ENCODE data around the gene PALLD.

PALLD gene

DNA sequence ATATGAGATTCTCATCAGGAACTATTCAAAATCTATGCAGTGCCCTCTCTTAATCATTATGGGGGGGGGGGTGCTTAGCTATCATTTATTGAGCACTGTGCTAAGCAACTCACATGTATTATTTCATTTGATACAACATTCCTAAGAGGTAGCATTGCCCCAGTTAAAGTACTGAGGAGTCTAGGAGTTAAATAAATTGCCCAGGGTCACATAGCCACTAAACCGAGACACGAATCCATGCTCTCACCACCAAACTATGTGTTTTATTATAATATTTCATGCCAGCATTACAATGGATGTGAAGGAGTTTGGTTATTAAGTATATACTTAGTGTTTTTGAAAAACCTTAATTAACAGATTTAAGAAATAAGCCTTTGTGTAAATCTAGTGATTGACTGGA, 381.8 kb downstream of the PALLD start:
- DNase-seq (ENCODE audit: low spot score) = no peak

DNA sequence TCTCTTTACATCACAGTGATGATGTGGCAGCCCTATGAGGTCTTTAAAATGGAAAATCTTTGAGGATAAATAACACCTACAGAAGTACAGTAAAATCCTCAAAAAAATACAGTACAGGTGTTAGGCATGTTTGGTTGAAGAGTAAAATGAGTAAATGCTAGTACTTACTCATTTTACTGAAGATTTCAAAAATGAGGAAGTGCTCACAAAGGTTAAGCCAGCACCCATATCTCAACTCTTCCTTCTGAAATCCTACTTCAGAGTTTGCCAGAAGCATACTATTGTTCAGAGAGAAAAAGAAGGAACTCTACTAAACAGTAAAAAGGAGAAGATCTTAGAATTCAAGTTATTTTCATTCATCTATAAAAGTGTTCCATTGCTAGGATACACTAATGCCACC, 382.3 kb downstream of the PALLD start:
- no peak for DNase-seq (ENCODE audit: low spot score)

DNA sequence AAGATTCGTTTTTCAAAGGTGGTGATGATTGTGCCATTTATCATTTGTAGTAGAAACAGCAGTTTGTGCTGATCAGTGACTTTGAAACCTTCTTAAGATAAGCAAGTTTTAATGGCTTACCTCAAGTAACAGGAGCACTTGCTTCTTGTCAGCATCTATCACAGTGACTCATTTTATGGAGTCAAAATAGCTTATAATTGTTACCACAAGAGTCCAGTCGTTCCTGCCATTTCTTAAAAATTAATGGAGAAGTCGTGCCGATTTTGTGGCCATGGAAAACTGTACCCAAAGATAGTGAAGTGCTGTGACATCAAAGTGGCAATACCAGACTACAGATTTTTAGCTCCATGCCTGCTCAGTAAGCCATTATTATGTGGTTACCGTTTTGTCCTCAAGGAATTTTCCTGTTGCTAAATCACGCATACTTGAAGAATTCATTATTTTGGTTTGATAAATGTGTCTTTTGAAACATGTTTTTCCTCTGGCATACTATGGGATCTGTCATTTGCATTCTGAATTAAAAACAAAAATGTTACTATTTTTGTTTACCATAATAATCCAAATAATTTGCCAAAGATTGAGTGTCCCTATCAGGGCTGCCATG, 383.3 kb downstream of the PALLD start:
- DNase-seq (ENCODE audit: low spot score) = no peak

DNA sequence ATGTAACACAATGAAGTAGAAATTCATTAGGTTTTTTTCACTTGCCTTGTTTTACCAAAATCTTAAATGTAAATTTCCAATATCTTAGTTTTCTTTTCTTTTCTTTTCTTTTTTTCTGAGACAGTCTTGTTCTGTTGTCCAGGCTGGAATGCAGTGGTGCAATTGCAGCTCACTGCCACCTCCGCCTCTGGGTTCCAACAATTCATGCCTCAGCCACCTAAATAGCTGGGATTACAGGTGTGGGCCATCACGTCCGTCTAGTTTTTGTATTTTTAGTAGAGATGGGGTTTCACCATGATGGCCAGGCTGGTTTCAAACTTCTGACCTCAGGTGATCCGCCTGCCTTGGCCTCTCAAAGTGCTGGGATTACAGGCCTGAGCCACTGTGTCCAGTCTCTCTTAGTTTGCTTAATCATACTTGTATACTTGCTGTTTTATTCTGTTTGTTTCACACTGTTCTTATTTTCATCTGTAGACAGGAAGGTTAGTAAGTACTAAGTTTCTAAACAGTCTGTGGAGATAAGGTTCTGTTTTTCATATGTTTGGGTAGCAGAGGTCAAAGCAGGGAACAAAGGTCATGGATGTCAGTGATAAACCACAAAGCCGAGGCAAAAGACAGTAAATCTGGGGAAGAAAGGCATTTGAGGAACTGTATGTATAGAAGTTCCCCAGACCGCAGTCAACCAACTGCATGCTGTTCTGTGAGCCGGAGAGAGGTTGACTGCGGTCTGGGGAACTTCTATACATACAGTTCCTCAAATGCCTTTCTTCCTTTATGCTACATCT, 384.2 kb downstream of the PALLD start:
- peak; percentile 21 for DNase-seq (ENCODE audit: low spot score)

DNA sequence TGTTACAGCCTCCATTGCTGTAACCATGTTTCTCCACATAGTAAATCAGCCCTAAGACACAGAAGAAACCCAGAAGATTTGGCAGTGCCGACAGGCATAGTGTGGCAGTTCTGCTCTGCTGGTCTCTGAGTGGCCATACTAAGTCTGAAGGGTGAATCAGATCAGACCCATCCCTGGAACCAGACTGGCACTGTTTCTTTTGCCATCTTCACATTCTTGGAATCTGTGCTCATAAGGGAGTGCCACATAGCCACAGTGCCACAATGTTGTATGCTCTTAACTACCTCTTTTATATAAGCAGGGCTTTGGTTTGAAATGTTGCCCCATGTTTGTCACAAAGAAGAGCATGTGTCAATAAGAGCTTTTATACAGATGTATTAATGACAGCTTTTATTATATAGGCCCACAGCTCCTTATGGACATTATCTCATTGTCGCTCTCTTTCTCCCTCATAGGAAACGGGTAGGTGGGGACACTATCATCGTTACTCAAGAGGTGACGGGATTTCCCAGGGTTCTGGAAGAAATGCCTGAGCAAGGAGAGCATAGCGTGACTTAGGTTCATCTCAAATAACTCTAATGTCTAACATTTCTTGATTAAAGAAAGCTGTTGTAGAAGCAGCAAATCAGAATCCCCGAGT, 385.0 kb downstream of the PALLD start:
- no peak for DNase-seq (ENCODE audit: low spot score)

DNA sequence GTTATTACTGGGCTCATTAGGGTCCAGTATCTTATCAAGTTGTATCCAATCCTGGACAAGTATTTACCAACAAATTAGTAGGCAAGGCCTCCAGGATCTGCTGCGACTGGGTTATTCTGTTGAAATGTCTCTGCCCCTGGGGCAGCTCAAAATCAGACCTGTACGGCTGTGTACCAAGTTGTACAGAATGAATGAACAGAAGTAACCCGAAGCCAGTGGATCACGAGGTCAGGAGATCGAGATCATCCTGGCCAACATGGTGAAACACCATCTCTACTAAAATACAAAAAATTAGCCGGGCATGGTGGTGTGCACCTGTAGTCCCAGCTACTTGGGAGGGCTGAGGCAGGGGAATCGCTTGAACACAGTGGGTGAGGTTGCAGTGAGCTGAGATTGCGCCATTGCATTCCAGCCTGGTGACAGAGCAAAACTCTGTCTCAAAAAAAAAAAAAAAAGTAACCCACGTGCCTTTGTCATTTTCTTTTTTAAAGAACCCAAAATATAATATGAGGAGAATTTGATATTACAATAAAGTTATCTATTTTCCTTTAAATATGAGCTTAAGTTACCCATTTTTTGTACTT, 385.9 kb downstream of the PALLD start:
- DNase-seq (ENCODE audit: low spot score) = no peak

DNA sequence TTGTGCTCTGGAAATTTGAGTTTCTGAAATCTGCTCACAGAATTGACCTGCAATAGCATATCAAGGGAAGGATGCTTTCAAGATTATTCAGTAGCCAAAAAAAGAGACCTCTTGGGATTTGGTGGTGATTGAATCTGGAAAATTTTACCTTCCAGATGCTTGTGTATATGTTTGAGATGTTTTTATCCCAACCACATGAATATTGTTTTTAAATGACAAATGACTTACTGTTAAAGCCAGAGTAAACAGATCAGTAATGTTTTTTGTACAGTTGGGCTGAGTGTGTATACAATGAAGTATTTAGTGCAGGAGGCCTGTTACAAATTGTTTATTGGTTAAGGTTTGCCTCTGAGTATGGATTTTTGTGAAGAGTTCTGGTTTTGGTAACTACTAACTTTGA, 386.7 kb downstream of the PALLD start:
- DNase-seq (ENCODE audit: low spot score) = no peak

DNA sequence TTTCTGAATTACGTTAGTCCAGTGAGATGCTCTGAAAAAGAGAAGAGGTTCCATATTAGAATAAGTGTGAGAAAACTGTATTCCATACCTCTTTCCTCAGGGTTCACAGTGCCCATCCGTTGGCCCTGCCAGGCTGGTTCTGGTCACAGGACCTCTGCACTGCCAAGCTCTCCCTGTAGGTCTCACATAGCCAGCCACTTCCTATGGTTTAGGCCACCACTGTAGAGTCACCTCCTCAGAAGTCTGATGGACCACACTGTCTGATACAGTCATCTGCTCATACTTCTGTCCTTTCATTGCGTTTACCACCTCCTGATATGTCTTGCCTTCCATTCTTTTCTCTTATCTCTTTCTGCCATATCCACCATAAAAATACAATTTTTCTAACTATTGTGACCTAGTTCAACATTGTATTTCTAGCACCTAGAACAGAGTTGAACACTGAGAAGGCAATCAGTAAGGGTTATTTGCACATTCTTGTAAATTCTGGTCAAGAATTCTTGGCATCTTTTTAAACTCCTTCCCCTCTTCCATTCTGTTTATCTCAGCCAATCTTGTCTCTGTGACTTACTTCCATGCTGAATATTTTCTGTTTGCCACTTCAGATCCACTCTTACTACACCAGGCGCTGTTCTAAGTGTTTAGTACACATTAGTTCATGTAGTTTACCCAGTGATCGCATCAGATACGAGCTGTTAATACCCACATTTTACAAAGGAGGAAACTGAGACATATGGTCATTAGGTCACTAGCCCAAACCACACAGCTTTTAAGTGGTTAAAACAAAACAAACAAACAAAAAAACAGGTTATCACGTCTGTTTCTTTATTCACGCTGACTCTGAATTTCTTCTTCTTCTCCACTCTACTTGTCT, 387.6 kb downstream of the PALLD start:
- no peak for DNase-seq (ENCODE audit: low spot score)

DNA sequence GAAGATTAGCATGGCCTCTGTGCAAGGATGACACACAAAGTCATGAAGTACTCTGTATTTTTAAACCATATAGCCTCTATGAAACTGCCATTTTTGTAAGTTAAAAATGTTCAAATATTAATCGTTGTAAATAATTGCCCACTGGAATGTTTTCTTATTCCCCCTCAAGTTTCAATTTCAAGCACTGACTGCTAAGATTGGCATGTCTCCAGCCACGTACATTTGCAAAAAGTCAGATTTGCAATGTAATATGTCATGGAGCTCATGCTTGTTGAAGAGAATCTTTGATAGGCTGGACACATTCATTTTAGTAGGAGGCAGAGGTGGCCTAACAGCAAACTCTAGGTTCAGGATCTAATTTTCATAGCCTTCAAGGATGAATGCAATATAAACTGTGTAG, 388.5 kb downstream of the PALLD start:
- DNase-seq (ENCODE audit: low spot score) = no peak

DNA sequence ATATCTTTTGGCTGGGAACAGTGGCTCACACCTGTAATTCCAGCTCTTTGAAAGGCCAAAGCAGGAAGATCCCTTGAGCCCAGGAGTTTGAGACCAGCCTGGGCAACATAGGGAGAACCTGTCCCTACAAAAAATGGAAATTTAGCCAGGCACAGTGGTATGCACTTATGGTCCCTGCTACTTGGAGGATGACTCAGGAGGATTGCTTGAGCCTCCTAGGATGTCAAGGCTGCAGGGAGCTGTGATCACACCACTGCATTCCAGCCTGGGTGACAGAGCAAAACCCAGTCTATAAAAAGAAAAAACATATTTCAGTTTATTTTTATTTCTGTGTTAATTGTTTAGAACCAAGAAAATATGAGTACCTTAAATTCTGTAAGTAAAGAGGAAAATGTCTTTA, 389.5 kb downstream of the PALLD start:
- DNase-seq (ENCODE audit: low spot score) = no peak

DNA sequence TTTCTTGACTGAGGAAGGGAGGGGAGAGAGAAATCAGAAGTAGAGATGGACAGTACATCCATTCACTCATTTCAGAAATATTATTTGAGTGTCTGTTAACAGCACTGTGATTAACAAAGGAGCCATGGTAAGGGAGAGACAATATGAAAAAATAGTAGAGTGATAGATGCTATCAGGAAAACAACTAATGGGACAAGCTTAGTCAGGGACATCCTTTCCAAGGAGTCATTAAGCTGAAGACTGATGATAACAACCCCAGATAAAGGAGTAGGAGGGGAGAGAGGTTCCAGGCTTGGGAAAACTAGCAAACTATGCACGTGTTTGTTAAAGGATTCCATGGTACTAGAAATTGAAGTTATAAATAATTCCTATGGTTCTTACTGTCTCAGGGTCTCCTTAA, 391.0 kb downstream of the PALLD start:
- DNase-seq (ENCODE audit: low spot score) = no peak

DNA sequence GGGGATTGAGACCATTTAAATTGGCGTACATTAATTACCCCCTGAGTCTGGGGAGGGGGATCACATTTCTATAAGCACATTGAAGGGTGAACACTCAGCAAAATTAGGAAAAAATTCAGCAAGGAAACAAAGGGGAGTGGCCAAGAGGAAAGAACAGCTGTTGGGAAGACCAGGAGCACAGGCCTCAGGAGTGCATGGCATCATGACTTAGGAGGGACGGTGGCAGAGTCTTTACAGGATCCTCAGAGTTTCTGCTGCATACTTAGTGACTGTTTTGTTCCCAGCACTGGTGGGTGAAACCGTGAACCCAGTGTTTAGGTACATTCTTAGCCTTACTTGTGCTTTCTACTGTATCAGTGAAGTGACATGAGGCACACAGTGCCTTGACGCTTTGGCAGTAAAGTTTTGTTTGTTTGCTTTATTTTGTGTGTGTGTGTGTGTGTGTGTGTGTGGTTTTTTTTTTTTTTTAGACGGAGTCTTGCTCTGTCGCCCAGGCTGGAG, 391.9 kb downstream of the PALLD start:
- no peak for DNase-seq (ENCODE audit: low spot score)

DNA sequence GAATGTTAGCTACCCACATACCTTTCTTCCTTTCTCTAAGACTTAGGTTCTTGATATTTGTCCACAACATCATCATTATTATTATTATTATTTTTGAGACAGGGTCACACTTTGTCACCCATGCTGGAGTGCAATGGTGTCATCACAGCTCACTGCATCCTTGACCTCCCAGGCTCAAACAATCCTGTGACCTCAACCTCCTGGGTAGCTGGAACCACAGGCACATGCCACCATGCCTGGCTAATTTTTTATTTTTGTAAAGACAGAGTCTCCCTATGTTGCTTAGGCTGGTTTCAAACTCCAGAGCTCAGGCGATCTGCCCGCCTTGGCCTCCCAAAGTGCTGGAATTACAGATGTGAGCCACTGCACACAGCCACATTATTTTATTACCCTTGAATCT, 394.2 kb downstream of the PALLD start:
- DNase-seq (ENCODE audit: low spot score) = no peak

DNA sequence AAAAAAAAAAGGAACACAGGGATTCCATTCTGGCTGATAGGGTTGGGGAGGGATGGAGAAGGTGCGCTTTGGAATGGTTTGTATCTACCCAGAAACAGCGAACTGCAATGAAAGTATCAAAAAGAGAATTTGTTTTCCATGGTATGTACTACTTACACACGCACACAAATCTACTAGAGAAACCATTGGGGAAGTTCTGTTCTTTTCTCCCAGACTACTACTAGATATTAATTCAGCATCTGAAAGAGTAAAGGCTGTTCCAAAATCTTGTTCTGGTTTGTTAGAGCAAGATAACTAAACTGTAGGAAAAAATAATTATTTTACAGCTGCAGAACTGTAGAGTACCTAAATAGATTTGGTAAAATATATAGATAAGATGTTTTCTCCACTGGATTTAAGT, 394.8 kb downstream of the PALLD start:
- DNase-seq (ENCODE audit: low spot score) = no peak

DNA sequence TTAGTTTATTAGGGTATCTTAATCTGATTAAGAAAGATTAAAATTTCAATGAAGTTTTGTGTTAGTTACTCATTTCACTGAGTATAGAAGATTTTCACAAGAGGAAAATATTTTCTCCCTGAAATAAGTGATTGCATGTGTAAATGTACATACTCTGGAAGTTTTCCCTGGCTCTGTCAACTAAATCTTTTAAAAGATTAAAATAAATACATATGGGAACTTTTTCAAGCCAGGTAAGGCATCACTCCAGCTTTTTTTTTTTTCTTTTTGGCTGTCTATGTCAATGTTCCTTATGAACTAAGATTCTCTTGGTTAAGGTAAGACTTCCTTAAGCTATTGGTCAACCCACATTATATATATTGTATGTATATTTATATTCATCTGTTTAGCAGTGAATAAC, 395.6 kb downstream of the PALLD start:
- no peak for DNase-seq (ENCODE audit: low spot score)

DNA sequence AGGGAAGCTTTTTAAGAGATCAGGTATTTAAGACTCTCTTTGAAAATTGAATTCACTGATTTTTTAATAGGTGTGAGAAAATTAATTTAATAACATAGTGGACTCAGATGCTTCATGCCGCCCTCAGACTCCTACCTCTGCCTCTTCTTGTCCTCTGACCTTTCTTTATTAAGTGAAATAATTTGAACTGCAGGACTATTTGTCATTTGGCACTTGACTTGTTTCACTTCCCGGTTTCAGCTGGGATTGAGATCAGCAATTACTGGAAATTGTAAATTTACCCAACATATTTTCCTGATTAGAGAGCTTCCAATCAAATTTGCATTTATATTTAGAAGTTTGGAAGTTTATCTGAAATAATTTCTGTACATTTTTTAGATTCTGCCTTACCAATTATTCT, 396.4 kb downstream of the PALLD start:
- no peak for DNase-seq (ENCODE audit: low spot score)

DNA sequence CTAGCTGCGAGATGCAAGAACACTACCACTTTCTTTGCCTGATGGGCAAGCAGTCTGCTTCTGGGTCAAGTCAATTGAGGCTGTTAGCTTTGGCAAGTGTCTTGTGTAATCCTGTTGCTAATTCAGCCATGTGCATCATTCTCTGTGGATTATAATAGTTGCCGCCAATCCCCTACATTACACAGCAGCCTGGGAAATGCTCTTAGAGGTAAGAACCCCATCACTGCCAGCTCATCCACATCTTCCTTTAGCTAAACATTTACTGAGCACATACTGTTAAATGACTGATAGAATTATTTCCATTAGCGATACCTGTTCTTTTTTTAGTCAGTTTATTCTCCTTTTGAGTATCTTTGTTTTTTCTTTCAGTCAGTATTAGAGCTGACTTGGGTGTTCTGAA, 397.0 kb downstream of the PALLD start:
- DNase-seq (ENCODE audit: low spot score) = no peak

DNA sequence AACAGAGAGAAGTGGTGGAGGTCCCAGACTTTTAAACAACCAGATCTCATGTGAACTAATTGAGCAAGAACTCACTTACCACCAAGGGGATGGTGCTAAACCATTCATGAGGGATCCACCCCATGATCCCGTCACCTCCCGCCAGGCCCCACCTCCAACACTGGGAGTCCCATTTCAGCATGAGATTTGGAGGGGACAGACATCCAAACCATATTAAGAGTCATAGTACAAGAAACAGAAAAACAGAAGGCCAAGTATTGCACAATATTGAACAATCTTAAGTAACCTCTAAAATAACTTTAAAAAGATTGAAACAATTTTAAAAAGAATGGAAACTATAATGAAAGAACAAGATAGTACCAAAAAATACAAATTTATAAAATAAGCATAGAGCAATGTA, 403.2 kb downstream of the PALLD start:
- no peak for DNase-seq (ENCODE audit: low spot score)

DNA sequence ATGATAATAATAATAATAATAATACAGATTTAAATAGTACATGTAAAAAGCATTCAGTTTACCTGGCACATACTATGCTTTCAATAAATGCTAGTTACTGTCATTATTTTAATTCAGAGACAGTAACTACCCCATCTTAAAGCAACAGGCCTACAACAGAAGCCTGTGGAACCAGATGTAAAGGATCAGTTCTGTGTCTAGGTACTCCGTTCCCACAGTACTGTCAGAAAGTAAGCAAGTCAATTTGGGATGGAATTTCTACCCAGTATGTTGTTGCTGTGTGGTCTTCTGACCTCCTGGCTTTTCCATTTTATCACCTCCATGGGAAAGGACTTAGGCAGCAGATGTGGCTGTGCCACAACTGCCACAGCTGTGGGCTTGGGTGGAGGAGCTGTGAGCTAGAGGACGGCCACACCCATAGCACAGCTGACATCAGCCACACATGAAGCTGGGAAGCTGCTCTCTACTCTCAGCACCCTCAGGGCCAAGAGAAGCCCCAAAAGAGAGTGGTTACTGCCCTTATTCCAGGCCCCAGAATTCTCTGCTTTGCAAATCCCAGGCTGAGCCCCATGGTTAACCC, 410.4 kb downstream of the PALLD start:
- DNase-seq (ENCODE audit: low spot score) = no peak

DNA sequence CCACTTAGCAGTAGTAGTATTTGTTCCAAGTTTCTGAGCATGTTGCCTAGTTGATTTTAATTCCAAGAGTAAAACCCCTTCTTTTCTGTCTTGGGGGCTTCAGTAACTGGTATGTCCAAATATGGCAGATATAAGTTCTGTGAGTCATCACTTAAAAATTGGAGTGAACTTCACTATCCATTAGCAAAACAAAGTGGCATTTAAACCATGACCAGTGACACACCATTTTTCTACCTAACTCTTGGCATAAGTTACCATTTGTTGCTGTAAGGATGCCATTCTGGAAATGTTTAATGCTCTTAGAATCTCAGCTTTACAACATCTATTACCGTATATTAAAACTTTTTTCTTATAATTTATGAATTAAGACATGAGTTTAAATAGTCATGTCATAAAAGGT, 411.2 kb downstream of the PALLD start:
- DNase-seq (ENCODE audit: low spot score) = no peak

DNA sequence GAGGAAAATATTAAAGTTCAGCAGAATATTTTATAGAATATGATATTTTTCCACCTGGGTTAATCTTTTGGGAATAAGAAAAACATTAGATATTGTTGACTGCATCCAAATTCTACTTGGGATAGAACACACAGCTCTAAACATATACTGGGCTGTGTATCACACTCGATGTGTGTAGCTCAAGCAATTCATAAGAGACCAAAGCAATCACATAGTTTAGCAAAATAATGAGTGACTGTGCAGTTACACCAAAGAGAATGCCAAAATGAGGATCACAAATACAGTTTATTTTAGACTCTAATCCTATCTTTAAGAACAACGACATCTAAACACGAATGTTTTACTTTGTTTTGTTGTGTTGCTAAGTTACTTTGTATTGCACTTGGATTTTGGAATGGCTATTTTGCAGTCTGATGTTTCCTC, 412.0 kb downstream of the PALLD start:
- no peak for DNase-seq (ENCODE audit: low spot score)

DNA sequence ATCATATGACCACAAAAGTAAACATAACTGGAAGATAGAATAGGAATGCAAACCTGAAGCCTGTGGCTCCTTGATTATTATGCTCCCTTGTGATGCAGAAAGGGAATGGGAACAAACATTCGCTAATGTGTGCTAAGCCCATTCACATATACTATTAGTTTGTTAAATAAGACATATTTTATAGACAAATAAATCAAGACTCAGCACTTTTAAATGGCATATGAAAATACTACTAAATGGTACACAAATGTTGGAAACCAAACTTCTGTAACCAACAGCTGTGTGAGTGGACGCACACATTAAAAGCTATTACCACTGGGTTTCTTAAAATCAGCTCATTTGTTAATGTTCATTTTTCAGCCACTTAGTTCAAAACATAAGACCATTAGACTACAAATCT, 417.2 kb downstream of the PALLD start:
- DNase-seq (ENCODE audit: low spot score) = no peak
